GM12878 (cell line): Measurements from ENCODE around the gene SCMH1. TPM values are rescaled to one million over a fixed set of nuclear protein-coding genes. Genes with fewer than 3 reads are reported as not detected.

ENCODE experiments used
- ATAC-seq: fragments of 200-7000 bp; cut with Tn5 transposase; 3 replicates; pipeline ENCODE4 v1.9.1; 2020; ENCODE audit warnings: mild to moderate bottlenecking, moderate library complexity
- BruUV-seq: library from RNA; stranded (reverse); fragments of 400-500 nt; replicated peaks from 2 replicates; lab custom pipeline; 2021; lab: Mats Ljungman, UMichigan
- CTCF ChIA-PET: fragments of 300-600 bp; sonication (Branson Sonifier 250); formaldehyde crosslinking; extraction: SDS; loops from one replicate; lab custom pipeline; 2021; ENCODE audit warnings: inconsistent platforms; lab: Yijun Ruan, JAX
- POLR2A ChIA-PET: fragments of 350-600 bp; formaldehyde crosslinking; extraction: SDS; loops from one replicate; lab custom pipeline; 2021; ENCODE audit warnings: inconsistent platforms; lab: Charles Lee
- RAD21 ChIA-PET: fragments of 300-600 bp; sonication (Branson Sonifier 250); formaldehyde crosslinking; loops from one replicate; lab custom pipeline; 2023; ENCODE audit warnings: antibody characterized with exemption; ENCODE audit not compliant: unreplicated experiment; lab: Charles Lee
- SMC1A ChIA-PET: fragments of 300-600 bp; sonication (Branson Sonifier 250); formaldehyde crosslinking; loops from one replicate; lab custom pipeline; 2023; ENCODE audit not compliant: unreplicated experiment, uncharacterized antibody; lab: Charles Lee
- DNase-seq: peaks from one replicate; pipeline ENCODE4 v3.0.0-alpha.2; 2011; ENCODE audit warnings: low read depth, low spot score
- FAIRE-seq: peaks from 3 replicates; lab custom pipeline; 2011; peaks lifted over from hg19 to GRCh38; lab: Jason Lieb, UNC
- H2AFZ ChIP-seq: 2 replicates; pipeline ENCODE4 v1.6.0; 2011; ENCODE audit warnings: low read depth, low read length, control low read depth; ENCODE audit not compliant: control insufficient read depth
- H3K27ac ChIP-seq: 2 replicates; pipeline ENCODE4 v1.5.1; 2011; ENCODE audit warnings: control low read depth; ENCODE audit not compliant: control insufficient read depth, insufficient read depth
- H3K27me3 ChIP-seq, 2 experiments: replicated peaks in 1 of 2; 2 replicates each; pipeline versions ENCODE4 v1.6.0 to v1.6.1; 2011; ENCODE audit warnings: low read length in 1 of 2; ENCODE audit not compliant: control insufficient read depth in 2 of 2, insufficient read depth in 2 of 2
- H3K36me3 ChIP-seq, 2 experiments: 2 replicates each; pipeline ENCODE4 v1.5.1; 2011; ENCODE audit warnings: low read length in 1 of 2; ENCODE audit not compliant: control insufficient read depth in 2 of 2, insufficient read depth in 2 of 2
- H3K4me1 ChIP-seq: 2 replicates; pipeline ENCODE4 v1.6.1; 2011; ENCODE audit warnings: mild to moderate bottlenecking, low read length, moderate library complexity, mixed read lengths; ENCODE audit not compliant: control insufficient read depth, insufficient read depth
- H3K4me2 ChIP-seq: 2 replicates; pipeline ENCODE4 v1.6.0; 2011; ENCODE audit warnings: control low read depth; ENCODE audit not compliant: control insufficient read depth, insufficient read depth
- H3K4me3 ChIP-seq: fragments of 200-600 bp; sonication (generic); 2 replicates; pipeline ENCODE4 v1.5.1; 2016
- H3K79me2 ChIP-seq: 2 replicates; pipeline ENCODE4 v1.6.0; 2011; ENCODE audit warnings: low read length; ENCODE audit not compliant: control insufficient read depth, insufficient read depth
- H3K9ac ChIP-seq: 2 replicates; pipeline ENCODE4 v1.8.0; 2011; ENCODE audit warnings: low read length, control low read depth, mixed read lengths; ENCODE audit not compliant: control insufficient read depth, insufficient read depth
- H3K9me3 ChIP-seq: replicated peaks from 3 replicates; pipeline ENCODE4 v1.5.1; 2011; ENCODE audit warnings: mild to moderate bottlenecking, low read length; ENCODE audit not compliant: control insufficient read depth, insufficient read depth
- H4K20me1 ChIP-seq: 2 replicates; pipeline ENCODE4 v1.6.0; 2011; ENCODE audit not compliant: control insufficient read depth, insufficient read depth
- BHLHE40 ChIP-seq, 2 experiments: fragments of 450-650 bp in 1 of 2; IDR thresholded peaks; 2 replicates each; pipeline ENCODE4 v1.6.1; 2011 to 2017; ENCODE audit warnings: low read depth in 2 of 2, borderline replicate concordance in 1 of 2, improper control_type of control experiment in 1 of 2, low read length in 1 of 2, mild to moderate bottlenecking in 1 of 2
- BRCA1 ChIP-seq: IDR thresholded peaks from 2 replicates; pipeline ENCODE4 v1.6.1; 2011; ENCODE audit warnings: low read depth, low read length, improper control_type of control experiment
- CBX5 ChIP-seq: sonication (generic); IDR thresholded peaks from 2 replicates; pipeline ENCODE4 v1.6.1; 2016; ENCODE audit warnings: low read depth, moderate library complexity, mild to moderate bottlenecking, inconsistent platforms
- CREB1 ChIP-seq: IDR thresholded peaks from 2 replicates; pipeline ENCODE4 v1.6.1; 2012; ENCODE audit warnings: low read depth, mild to moderate bottlenecking, inconsistent platforms
- CREM ChIP-seq: IDR thresholded peaks from 2 replicates; pipeline ENCODE4 v1.6.1; 2014; ENCODE audit warnings: antibody characterized with exemption, low read depth
- E4F1 ChIP-seq: fragments of 450-650 bp; IDR thresholded peaks from 2 replicates; pipeline ENCODE4 v1.6.1; 2018; ENCODE audit warnings: borderline replicate concordance, mild to moderate bottlenecking; ENCODE audit not compliant: partially characterized antibody
- FOS ChIP-seq: IDR thresholded peaks from 3 replicates; pipeline ENCODE4 v1.6.1; 2011; ENCODE audit warnings: borderline replicate concordance; ENCODE audit not compliant: insufficient read length; ENCODE audit errors: extremely low read depth
- GATAD2B ChIP-seq: fragments of 450-650 bp; conservative IDR thresholded peaks from 2 replicates; pipeline ENCODE4 v1.6.1; 2017; ENCODE audit warnings: low read depth, mild to moderate bottlenecking, moderate library complexity
- NR2C1 ChIP-seq: fragments of 450-650 bp; IDR thresholded peaks from 2 replicates; pipeline ENCODE4 v1.6.1; 2017; ENCODE audit warnings: antibody characterized with exemption, mild to moderate bottlenecking, moderate library complexity
- PRDM15 ChIP-seq: fragments of 450-650 bp; formaldehyde crosslinking; IDR thresholded peaks from 2 replicates; pipeline ENCODE4 v1.4.0; 2020; ENCODE audit warnings: mild to moderate bottlenecking, moderate library complexity
- RAD21 ChIP-seq: IDR thresholded peaks from 2 replicates; pipeline ENCODE4 v1.6.1; 2011; ENCODE audit warnings: mild to moderate bottlenecking, low read depth, low read length, moderate library complexity; ENCODE audit not compliant: insufficient read depth
- STAT3 ChIP-seq: IDR thresholded peaks from 2 replicates; pipeline ENCODE4 v1.6.1; 2011; ENCODE audit warnings: low read depth, low read length, improper control_type of control experiment
- TCF7 ChIP-seq: IDR thresholded peaks from 2 replicates; pipeline ENCODE4 v1.6.1; 2014; ENCODE audit warnings: antibody characterized with exemption, borderline replicate concordance
- WRNIP1 ChIP-seq: IDR thresholded peaks from 2 replicates; pipeline ENCODE4 v1.6.1; 2011; ENCODE audit warnings: low read depth, low read length, improper control_type of control experiment, borderline replicate concordance
- ZBTB33 ChIP-seq: fragments of 450-650 bp; IDR thresholded peaks from 2 replicates; pipeline ENCODE4 v1.6.1; 2017; ENCODE audit warnings: mild to moderate bottlenecking
- ZNF207 ChIP-seq: fragments of 450-650 bp; IDR thresholded peaks from 2 replicates; pipeline ENCODE4 v1.6.1; 2014; ENCODE audit warnings: antibody characterized with exemption, mild to moderate bottlenecking, borderline replicate concordance
- WGBS: methylation state at CpG from one replicate; pipeline ENCODE4 v1.1.6; 2016; ENCODE audit warnings: low lambda C conversion rate; ENCODE audit not compliant: insufficient replicate concordance, insufficient coverage; ENCODE audit errors: missing lambda C conversion rate; 5-methylcytosine and 5-hydroxymethylcytosine counted together
- in situ Hi-C: fragments of 300-500 bp; cut with MboI; formaldehyde crosslinking; loops from 9 replicates; pipeline ENCODE4 v1.14.3; 2018; ENCODE audit warnings: mixed read lengths
- intact Hi-C: fragments of 100-400 bp; cut with micrococcal nuclease; formaldehyde crosslinking; loops from one replicate; pipeline ENCODE4 v1.14.2; 2022; ENCODE audit not compliant: unreplicated experiment
- polyA plus RNA-seq, 11 experiments: library from polyadenylated mRNA; depleted of rRNA in 4 of 11; unstranded in 6 of 11; stranded (reverse) in 5 of 11; fragments of >200 nt; fragmentation: Nextera tagmentation in 4 of 11; fragmentation: Illumina TruSeq in 1 of 11; extraction: Ambion mirVana in 4 of 11; extraction: Trizol in 1 of 11; gene quantifications; 1 replicate in 1 of 11; 2 replicates in 10 of 11; pipeline versions ENCODE4 v1.2.1 to v1.2.3, GENCODE V29; 2011 to 2016; ENCODE audit warnings: inconsistent platforms in 2 of 11, missing spikeins in 2 of 11, low read depth in 1 of 11
- total RNA-seq, 4 experiments: library from RNA; depleted of rRNA in 3 of 4; stranded (reverse); fragments of >200 nt in 3 of 4; fragmentation: Illumina TruSeq in 1 of 4; extraction: Trizol in 1 of 4; gene quantifications; 2 replicates each; pipeline versions ENCODE4 v1.2.1 to v1.2.3, GENCODE V29; 2013 to 2021

SCMH1 gene
- total and polyA plus RNA-seq, 10 of the 15 experiments (the other 5 are each of a cell fraction or from before 2014, with no cell fraction given), result 7.5 to 44.1 (median 27.8) TPM

- H3K27ac ChIP-seq, result no peak overlapping the region
- no peak overlapping the region for H3K9ac ChIP-seq
- TF ChIP-seq TCF7, result no peak
- TF ChIP-seq PRDM15 (CRISPR knock-in tag), result no peak
- TF ChIP-seq STAT3, result no peak
- no peak for TF ChIP-seq FOS
- TF ChIP-seq NR2C1, result no peak
- TF ChIP-seq RAD21, result no peak
- no peak for TF ChIP-seq ZNF207
- TF ChIP-seq CBX5, result no peak
- TF ChIP-seq GATAD2B, result no peak
- TF ChIP-seq BHLHE40 (IDR thresholded peaks at IDR 0.05; ENCODE audit: borderline replicate concordance in 1 of 2, low read depth in 2 of 2, low read length in 1 of 2), result no peak
- TF ChIP-seq ZBTB33, result no peak
- TF ChIP-seq CREB1, result no peak
- TF ChIP-seq BRCA1, result no peak
- no peak for TF ChIP-seq E4F1
- no peak for TF ChIP-seq WRNIP1
- TF ChIP-seq CREM, result no peak
- H2AFZ ChIP-seq, result no peak overlapping the region
- CTCF ChIA-PET, result interaction anchor here (1.2 to 1.5 kb wide), 3 partner anchors 15 to 38 kb away, joined by 3 to 4 read pairs (median 3); no protein-coding TSS in a partner anchor
- H3K4me1 ChIP-seq, result peaks cover under 1% of the 10 kb centered on the region; the same call in 1 of the 2 replicates
- H3K9me3 ChIP-seq, result no peaks in the 10 kb centered on the region
- no peak for ATAC-seq
- H3K27me3 ChIP-seq, result no peaks in the 10 kb centered on the region
- RAD21 ChIA-PET, result no interaction called here
- in situ Hi-C loops, result no loop called here
- POLR2A ChIA-PET, result interaction anchor here (0.6 kb wide), 1 partner anchor 284 kb away, joined by 3 read pairs; no protein-coding TSS in a partner anchor
- peaks cover 18 to 25% of the 10 kb centered on the region in 2 experiments for H3K36me3 ChIP-seq
- H3K4me2 ChIP-seq, result no peak overlapping the region
- no TSS peak for BruUV-seq
- 95% methylated on average over 10 of the region's 10 CpGs for WGBS
- intact Hi-C loops, result no loop called here
- SMC1A ChIA-PET, result interaction anchor here (1.0 kb wide), 1 partner anchor 10 kb away, joined by 3 read pairs; no protein-coding TSS in a partner anchor
- no peak overlapping the region for H3K4me3 ChIP-seq
- no peak for FAIRE-seq
- H4K20me1 ChIP-seq, result no peaks in the 10 kb centered on the region; the same call in 1 of the 2 replicates
- DNase-seq, result no peak
- H3K79me2 ChIP-seq, result peaks cover 28% of the 10 kb centered on the region
Observed at GRCh38 chr1:40986328-40986783, 255.8 kb downstream of the SCMH1 start.
